Central memory CD8-positive, alpha-beta T cell (primary cell): Measurements from ENCODE around the gene ZFP64.
A peak's percentile ranks its signal among the peaks of the same experiment; 100 is the strongest.

Experiments
- ATAC-seq: fragments of 150-1000 bp; cut with Tn5 transposase; replicated peaks from 2 replicates; pipeline ENCODE4 v1.10.0; 2022; ENCODE audit warnings: mild to moderate bottlenecking, moderate FRiP score, moderate number of reproducible peaks; ENCODE audit not compliant: poor library complexity, severe bottlenecking; ENCODE audit errors: extremely low read depth
- DNase-seq, 2 donors: peaks; one replicate each; pipeline ENCODE4 v3.0.0; 2021; ENCODE audit warnings: low spot score in 2 of 2
- H3K27ac Mint-ChIP-seq: one replicate; pipeline ENCODE4 v1.8.0; 2022; ENCODE audit warnings: low read depth, mild to moderate bottlenecking, moderate library complexity, mixed read lengths
- H3K27me3 Mint-ChIP-seq: one replicate; pipeline ENCODE4 v1.8.0; 2022; ENCODE audit warnings: mixed read lengths
- H3K36me3 Mint-ChIP-seq: one replicate; pipeline ENCODE4 v1.8.0; 2022; ENCODE audit warnings: mild to moderate bottlenecking, moderate library complexity, mixed read lengths; ENCODE audit not compliant: insufficient read depth
- H3K4me1 Mint-ChIP-seq: one replicate; pipeline ENCODE4 v1.8.0; 2022; ENCODE audit warnings: mixed read lengths
- H3K4me3 Mint-ChIP-seq: one replicate; pipeline ENCODE4 v1.8.0; 2022; ENCODE audit warnings: mild to moderate bottlenecking, moderate library complexity, mixed read lengths
- H3K9me3 Mint-ChIP-seq: one replicate; pipeline ENCODE4 v1.8.0; 2022; ENCODE audit warnings: mixed read lengths

ZFP64 gene

DNA sequence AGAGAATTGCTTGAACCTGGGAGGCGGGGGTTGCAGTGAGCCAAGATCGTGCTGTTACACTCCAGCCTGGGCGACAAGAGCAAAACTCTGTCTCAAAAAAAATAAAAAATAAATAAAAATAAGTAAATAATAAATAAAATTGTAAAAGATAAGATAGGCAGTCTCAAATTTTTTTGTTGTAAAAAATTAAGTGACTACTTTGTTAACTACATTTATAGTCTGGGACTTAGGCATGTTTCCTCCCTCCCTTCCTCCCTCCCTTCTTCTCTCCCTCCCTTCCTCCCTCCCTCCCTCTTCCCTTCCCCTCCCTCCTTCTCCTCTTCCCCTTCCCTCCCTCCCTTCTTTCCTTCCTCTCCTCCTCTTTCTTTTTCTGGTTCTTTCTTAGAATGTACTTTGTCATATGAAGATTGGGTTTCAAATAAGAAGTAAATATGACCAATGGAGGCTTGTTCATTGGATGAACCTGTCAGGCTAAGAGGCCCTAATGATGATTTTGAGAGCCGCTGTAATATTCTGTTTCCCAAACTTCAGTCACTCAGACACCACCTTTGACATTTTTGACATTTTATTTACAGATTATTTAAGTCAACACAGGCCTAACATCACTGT is 24.2 kb downstream of the ZFP64 start:
- Mint-ChIP-seq H3K4me3 (no peak overlapping the region), H3K27ac (no peak overlapping the region), H3K27me3 (no peaks in the 10 kb centered on the region), H3K9me3 (no peaks in the 10 kb centered on the region), H3K4me1 (no peaks in the 10 kb centered on the region), H3K36me3 (peaks cover 9% of the 10 kb centered on the region)
- ATAC-seq (no peak), DNase-seq (no peak)

DNA sequence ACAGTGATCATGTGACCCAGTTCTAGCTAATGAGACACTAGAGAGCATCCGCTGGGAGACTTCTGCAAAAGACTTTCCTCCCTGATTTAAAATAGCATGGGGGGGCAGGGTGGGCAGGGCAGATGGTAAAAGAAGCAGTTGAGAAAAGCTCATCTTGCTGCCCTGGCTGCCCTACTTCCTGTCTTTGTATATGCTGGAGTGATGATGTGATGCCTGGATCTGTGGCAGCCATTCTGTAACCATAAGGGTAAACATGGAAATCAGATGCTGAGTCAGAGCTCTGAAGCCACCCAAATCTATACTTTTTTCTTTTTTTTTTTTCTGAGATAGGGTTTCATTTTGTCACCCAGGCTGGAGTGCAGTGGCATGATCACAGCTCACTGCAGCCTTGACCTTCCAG is 25.4 kb downstream of the ZFP64 start:
- Mint-ChIP-seq H3K27me3 (no peaks in the 10 kb centered on the region), H3K36me3 (peaks cover 18% of the 10 kb centered on the region), H3K4me3 (no peak overlapping the region), H3K4me1 (no peaks in the 10 kb centered on the region), H3K9me3 (no peaks in the 10 kb centered on the region), H3K27ac (no peak overlapping the region)
- no peak for ATAC-seq
- DNase-seq, result no peak

DNA sequence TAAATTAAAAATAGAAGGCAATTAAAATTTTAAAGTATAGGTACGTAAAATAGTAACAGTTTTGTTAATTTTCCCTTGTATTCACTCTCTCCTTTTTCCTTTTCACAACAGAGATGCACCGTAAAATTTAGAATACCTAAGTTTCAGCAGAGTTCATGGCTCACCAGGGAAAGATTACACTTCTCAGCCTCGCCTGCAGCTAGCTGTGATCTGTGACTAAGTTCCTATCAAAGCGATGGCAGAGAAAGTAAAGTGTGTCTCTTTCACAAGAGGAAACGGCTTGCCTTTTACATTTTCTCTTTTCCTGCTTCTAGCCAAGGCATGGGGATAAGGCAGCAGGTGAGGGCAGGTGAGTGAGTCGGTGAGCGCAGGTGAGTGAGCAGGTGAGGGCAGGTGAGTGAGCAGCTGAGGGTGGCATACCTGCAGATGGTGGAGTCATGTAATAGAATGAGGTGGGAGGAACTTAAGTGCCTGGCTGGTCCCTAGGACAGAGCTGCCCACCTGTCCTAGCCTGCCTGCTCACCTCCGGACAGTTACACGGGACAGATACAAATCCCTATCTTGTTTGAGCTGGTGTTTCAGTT is 30.9 kb downstream of the ZFP64 start:
- ATAC-seq, result no peak
- peaks cover 5% of the 10 kb centered on the region for H3K4me1 Mint-ChIP-seq
- H3K36me3 Mint-ChIP-seq, result peaks cover 36% of the 10 kb centered on the region
- no peak for DNase-seq
- H3K27ac Mint-ChIP-seq, result peak overlapping the region; percentile 5
- H3K27me3 Mint-ChIP-seq, result no peaks in the 10 kb centered on the region
- H3K4me3 Mint-ChIP-seq, result no peak overlapping the region
- no peaks in the 10 kb centered on the region for H3K9me3 Mint-ChIP-seq

DNA sequence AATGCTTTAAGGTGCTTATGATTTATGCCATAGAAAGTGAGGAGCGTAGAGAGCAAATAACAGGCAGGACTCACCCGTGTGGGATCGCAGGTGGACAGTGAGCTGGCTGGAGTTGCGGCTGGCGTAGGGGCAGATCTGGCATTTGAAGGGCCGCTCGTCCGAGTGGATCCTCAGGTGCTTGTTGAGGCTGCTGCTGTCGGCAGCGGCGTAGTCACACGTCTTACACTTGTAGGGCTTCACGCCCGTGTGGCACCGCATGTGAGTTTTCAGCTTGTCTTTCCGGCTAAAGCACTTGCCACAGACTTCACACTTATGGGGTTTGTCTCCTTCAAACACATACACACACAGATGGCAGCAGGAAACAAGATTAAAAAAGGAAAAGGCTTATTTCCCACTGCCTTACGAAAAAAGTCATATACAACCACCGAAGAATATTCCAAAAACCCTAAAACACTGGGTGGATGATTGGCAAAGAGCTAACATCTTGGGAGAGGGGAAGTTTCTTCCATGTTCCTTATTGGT is 31.5 kb downstream of the ZFP64 start:
- no peaks in the 10 kb centered on the region for H3K27me3 Mint-ChIP-seq
- peaks cover 5% of the 10 kb centered on the region for H3K4me1 Mint-ChIP-seq
- DNase-seq (no peak), ATAC-seq (no peak)
- H3K9me3 Mint-ChIP-seq, result no peaks in the 10 kb centered on the region
- H3K4me3 Mint-ChIP-seq, result no peak overlapping the region
- H3K27ac Mint-ChIP-seq, result no peak overlapping the region
- H3K36me3 Mint-ChIP-seq, result peaks cover 38% of the 10 kb centered on the region

DNA sequence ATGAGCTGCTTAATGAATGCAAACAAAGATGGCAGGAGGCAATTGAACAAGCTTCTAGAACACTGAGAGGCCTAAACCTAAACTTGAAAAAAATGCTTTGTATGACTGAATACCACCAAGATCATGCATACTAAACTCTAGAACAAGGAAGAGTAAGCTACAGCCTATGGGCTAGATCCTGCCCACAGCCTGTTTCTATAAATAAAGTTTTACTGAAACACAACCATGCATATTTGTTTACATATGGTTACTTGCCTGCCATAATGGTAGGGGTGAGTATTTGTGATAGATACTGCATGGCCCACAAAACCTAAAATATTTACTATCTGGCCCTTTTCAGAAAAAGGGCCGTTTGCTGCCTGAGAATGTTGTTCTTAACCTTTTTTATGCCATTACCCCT is 37.0 kb downstream of the ZFP64 start:
- DNase-seq, result no peak
- H3K27ac Mint-ChIP-seq, result no peak overlapping the region
- H3K36me3 Mint-ChIP-seq, result peaks cover 26% of the 10 kb centered on the region
- H3K4me1 Mint-ChIP-seq, result no peaks in the 10 kb centered on the region
- H3K27me3 Mint-ChIP-seq, result no peaks in the 10 kb centered on the region
- no peak overlapping the region for H3K4me3 Mint-ChIP-seq
- H3K9me3 Mint-ChIP-seq, result no peaks in the 10 kb centered on the region
- ATAC-seq, result no peak

DNA sequence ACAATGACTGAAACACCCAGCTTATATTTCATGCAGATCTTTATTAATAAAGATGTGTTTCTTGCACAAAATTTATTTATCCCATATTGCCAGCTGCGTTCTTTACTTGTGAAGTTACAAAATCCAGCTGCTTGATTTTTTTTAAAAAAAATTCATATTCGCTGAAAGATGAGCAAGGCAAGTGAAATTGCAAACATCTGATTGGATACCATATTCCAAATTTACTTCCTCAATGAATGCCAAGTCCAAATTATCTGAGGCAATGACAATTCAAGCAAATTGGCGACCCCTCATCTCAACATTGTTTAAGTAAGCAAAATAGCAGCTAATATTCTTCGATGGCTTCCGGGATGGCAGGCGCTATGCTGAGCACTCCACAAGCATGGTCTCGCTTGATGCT is 37.7 kb downstream of the ZFP64 start:
- Mint-ChIP-seq H3K9me3 (no peaks in the 10 kb centered on the region), H3K36me3 (peaks cover 26% of the 10 kb centered on the region), H3K27me3 (no peaks in the 10 kb centered on the region), H3K4me3 (no peak overlapping the region), H3K4me1 (no peaks in the 10 kb centered on the region), H3K27ac (no peak overlapping the region)
- DNase-seq (no peak), ATAC-seq (no peak)

DNA sequence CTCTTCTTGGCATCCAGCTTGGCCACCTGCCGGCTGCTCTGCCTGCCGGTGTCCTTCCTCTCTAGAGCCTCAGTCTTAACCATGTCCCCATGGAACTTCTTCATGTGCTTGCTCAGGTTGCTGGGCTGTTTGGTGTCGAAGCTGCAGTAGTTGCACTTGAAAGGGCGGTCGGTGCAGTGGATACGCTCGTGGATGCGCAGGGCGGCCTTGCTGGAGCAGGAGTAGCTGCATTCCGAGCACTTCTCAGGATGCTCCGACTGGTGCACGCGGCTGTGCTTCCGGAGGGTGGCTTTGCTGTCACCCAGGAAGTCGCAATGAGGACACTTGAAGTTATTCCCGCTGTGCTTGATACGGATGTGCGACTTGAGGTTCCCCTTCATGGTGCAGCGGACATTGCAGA is 38.7 kb downstream of the ZFP64 start:
- Mint-ChIP-seq H3K4me3 (no peak overlapping the region), H3K27me3 (no peaks in the 10 kb centered on the region), H3K4me1 (no peaks in the 10 kb centered on the region), H3K27ac (no peak overlapping the region), H3K36me3 (peaks cover 19% of the 10 kb centered on the region), H3K9me3 (no peaks in the 10 kb centered on the region)
- ATAC-seq, result no peak
- DNase-seq, result no peak

DNA sequence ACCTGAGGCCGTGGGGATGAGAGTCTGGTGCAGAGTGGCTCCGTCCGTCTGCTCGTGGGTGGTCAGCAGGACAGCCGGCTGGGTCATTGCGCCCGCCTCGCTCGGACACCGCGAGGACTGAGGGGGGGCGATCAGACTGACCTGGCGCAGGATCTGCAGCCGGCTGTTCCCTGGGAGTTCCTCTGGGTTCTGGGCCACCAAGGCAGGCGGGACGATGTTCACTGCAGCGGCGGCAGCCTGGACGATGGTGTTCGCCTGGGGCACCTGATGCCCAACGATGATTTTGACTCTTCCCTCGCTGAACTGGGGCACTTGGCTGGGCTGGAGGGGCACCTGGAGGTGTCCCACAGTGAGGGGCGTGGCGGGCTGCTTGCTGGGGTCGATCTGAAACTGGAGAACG is 39.2 kb downstream of the ZFP64 start:
- no peak for DNase-seq
- Mint-ChIP-seq H3K27me3 (no peaks in the 10 kb centered on the region), H3K36me3 (peaks cover 18% of the 10 kb centered on the region), H3K27ac (no peak overlapping the region), H3K4me3 (no peak overlapping the region), H3K4me1 (no peaks in the 10 kb centered on the region), H3K9me3 (no peaks in the 10 kb centered on the region)
- ATAC-seq, result no peak

DNA sequence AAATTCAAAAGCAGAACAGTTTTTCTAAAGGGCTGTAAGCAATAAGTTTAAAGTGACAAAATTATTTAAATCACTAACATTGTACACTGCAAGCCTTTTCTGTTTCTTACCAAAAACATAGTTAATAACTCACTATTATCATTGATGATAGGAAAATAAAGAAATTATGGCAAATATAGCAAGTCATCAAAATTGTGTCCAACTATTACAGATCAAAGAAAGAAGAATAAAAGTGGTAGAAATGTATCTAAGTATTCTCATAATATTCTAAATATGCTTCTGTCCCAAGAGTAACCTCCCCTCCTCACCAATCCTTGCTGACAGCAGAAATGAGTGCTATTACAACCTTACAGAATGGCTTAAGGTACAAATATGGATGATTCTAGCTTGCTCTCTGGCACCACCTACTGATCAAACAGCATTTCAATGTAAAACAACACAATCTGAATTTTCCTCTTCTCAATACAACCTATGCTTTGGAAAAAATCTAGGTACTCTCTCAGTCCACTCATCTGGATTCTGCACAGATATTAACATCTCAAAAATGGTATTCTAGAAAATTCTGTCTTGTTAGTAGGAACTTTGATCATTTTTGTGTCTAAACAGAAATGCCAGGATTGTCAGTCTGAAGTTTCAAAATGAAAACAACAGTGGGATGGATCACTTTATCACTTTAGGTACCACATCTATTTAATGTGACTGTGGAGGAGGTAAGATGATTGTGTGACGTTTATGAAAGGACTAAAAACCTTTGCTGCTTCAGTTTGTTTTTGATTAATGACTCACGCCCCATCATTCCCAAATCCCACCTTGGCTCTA is 40.9 kb downstream of the ZFP64 start:
- H3K9me3 Mint-ChIP-seq, result no peaks in the 10 kb centered on the region
- DNase-seq (no peak), ATAC-seq (no peak)
- peaks cover 18% of the 10 kb centered on the region for H3K36me3 Mint-ChIP-seq
- no peaks in the 10 kb centered on the region for H3K4me1 Mint-ChIP-seq
- no peak overlapping the region for H3K4me3 Mint-ChIP-seq
- no peak overlapping the region for H3K27ac Mint-ChIP-seq
- no peaks in the 10 kb centered on the region for H3K27me3 Mint-ChIP-seq

DNA sequence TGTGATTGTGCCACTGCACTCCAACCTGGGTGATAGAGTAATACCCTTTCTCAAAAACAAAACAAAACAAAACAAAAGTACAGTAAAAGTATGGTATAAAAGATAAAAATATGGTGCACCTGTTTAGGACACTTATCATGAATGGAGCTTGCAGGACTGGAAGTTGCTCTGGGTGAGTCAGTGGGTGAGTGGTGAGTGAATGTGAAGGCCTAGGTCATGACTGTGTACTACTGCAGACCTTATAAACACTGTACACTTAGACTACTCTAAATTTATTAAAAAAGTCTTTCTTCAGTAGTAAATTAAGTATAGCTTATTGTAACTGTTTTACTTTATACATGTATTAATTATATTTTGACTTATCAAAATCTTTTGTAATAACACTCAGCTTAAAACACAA is 46.0 kb downstream of the ZFP64 start:
- Mint-ChIP-seq H3K4me3 (no peak overlapping the region), H3K27ac (no peak overlapping the region), H3K27me3 (no peaks in the 10 kb centered on the region), H3K9me3 (no peaks in the 10 kb centered on the region), H3K4me1 (no peaks in the 10 kb centered on the region), H3K36me3 (no peaks in the 10 kb centered on the region)
- DNase-seq, result no peak
- ATAC-seq, result no peak

DNA sequence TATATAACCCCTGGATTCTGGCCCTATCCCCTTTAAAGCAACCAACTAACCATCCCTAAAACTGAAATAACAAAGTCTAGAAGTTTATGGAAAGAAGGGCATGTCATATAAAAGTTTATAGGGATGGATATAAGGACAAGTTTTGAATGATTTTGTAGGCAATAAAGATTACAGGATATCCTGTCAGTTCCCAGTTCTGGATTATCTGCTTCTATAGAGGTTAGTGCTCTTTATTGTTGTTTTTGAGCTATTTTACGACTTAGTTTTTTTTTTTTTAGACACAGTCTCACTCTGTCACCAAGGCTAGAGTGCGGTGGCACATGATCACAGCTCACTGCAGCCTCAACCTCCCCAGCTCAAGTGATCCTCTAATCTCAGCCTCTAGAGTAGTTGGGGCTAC is 48.3 kb downstream of the ZFP64 start:
- H3K27me3 Mint-ChIP-seq, result no peaks in the 10 kb centered on the region
- DNase-seq, result no peak
- no peak overlapping the region for H3K4me3 Mint-ChIP-seq
- no peaks in the 10 kb centered on the region for H3K4me1 Mint-ChIP-seq
- no peak for ATAC-seq
- H3K36me3 Mint-ChIP-seq, result no peaks in the 10 kb centered on the region
- H3K27ac Mint-ChIP-seq, result no peak overlapping the region
- no peaks in the 10 kb centered on the region for H3K9me3 Mint-ChIP-seq

DNA sequence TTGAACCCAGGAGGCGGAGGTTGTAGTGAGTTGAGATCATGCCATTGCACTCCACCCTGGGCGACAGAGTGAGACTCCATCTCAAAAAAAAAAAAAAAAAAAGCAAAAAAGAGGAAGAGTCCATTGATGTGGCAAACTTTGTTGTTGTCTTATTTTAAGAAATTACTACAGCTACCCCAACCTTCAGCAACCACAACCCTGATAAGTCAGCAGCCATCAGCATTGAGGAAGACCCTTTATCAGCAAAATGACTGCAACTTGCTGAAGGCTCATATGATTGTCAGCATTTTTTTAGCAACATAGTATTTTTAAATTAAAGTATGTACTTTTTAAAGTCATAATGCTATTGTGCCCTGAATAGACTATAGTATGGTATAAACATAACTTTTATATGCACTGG is 48.8 kb downstream of the ZFP64 start:
- H3K9me3 Mint-ChIP-seq, result no peaks in the 10 kb centered on the region
- no peaks in the 10 kb centered on the region for H3K27me3 Mint-ChIP-seq
- no peaks in the 10 kb centered on the region for H3K4me1 Mint-ChIP-seq
- H3K36me3 Mint-ChIP-seq, result no peaks in the 10 kb centered on the region
- H3K27ac Mint-ChIP-seq, result no peak overlapping the region
- ATAC-seq (no peak), DNase-seq (no peak)
- H3K4me3 Mint-ChIP-seq, result no peak overlapping the region

DNA sequence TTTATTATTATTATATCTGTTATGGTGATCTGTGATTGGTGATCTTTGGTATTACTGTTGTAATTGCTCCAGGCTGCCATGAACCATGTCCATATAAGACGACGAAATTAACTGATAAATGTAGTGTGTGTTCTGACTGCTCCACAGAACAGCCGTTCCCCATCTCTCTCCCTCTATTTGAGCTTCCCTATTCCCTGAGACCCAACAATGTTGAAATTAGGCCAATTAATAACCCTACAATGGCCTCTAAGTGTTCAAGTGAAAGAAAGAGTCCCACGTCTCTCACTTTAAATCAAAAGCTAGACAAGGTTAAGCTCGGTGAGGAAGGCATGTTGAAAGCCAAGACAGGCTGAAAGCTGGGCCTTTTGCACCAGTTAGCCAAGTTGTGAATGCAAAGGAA is 51.6 kb downstream of the ZFP64 start:
- H3K4me3 Mint-ChIP-seq, result no peak overlapping the region
- H3K27me3 Mint-ChIP-seq, result no peaks in the 10 kb centered on the region
- no peaks in the 10 kb centered on the region for H3K36me3 Mint-ChIP-seq
- no peak for DNase-seq
- no peak overlapping the region for H3K27ac Mint-ChIP-seq
- no peaks in the 10 kb centered on the region for H3K4me1 Mint-ChIP-seq
- no peaks in the 10 kb centered on the region for H3K9me3 Mint-ChIP-seq
- no peak for ATAC-seq
